ENCODE measurements around the gene C10orf95.

- TF ChIP-seq CTCF (IDR thresholded peaks at IDR 0.05), result no peak
- TF ChIP-seq POLR2A (IDR thresholded peaks at IDR 0.05), result no peak
- TF ChIP-seq EP300 (IDR thresholded peaks at IDR 0.05), result no peak
- TF ChIP-seq POLR2AphosphoS5 (IDR thresholded peaks at IDR 0.05), result no peak
Measured at GRCh38 chr10:102460836-102461186, 9.5 kb upstream of the C10orf95 start.
